ENCODE measurements around the gene BPIFB1.

The BPIFB1 gene

GRCh38 chr20:33276303-33277113, 6.5 kb upstream of the BPIFB1 start:
- no peak for TF ChIP-seq CTCF (conservative IDR thresholded peaks at IDR 0.05; ENCODE audit: low read depth, low read length)
- DNase-seq (ENCODE audit: low read depth): no peak
- no peak overlapping the region for H3K4me3 ChIP-seq (ENCODE audit: low read depth, low read length)

- H3K4me3 ChIP-seq (ENCODE audit: low read depth, low read length): no peak overlapping the region
- TF ChIP-seq CTCF (conservative IDR thresholded peaks at IDR 0.05; ENCODE audit: low read depth, low read length): no peak
- no peak for DNase-seq (ENCODE audit: low read depth)
Observed at GRCh38 chr20:33277471-33278441, 5.3 kb upstream of the BPIFB1 start.

- DNase-seq (ENCODE audit: low read depth): no peak
- TF ChIP-seq CTCF (conservative IDR thresholded peaks at IDR 0.05; ENCODE audit: low read depth, low read length): no peak
- H3K4me3 ChIP-seq (ENCODE audit: low read depth, low read length): no peak overlapping the region
Observed at GRCh38 chr20:33278700-33279099, 4.3 kb upstream of the BPIFB1 start.

- no peak overlapping the region for H3K4me3 ChIP-seq (ENCODE audit: low read depth, low read length)
- TF ChIP-seq CTCF (conservative IDR thresholded peaks at IDR 0.05; ENCODE audit: low read depth, low read length): no peak
- DNase-seq (ENCODE audit: low read depth): no peak
Observed at GRCh38 chr20:33279261-33279910, 3.6 kb upstream of the BPIFB1 start.

GRCh38 chr20:33280000-33280680, 2.9 kb upstream of the BPIFB1 start:
- no peak overlapping the region for H3K4me3 ChIP-seq (ENCODE audit: low read depth, low read length)
- TF ChIP-seq CTCF (conservative IDR thresholded peaks at IDR 0.05; ENCODE audit: low read depth, low read length): no peak
- DNase-seq (ENCODE audit: low read depth): no peak

GRCh38 chr20:33280775-33281174, 2.2 kb upstream of the BPIFB1 start:
- DNase-seq (ENCODE audit: low read depth): no peak
- no peak for TF ChIP-seq CTCF (conservative IDR thresholded peaks at IDR 0.05; ENCODE audit: low read depth, low read length)
- no peak overlapping the region for H3K4me3 ChIP-seq (ENCODE audit: low read depth, low read length)
